Fibroblast of lung (primary cell): ENCODE measurements around the gene G6PC1. TPM values are rescaled to one million over a fixed set of nuclear protein-coding genes. Genes with fewer than 3 reads are reported as not detected.
"Not testable (repeated sequence)": the region's sequence is repeated elsewhere in the genome, so short reads cannot be mapped to it uniquely, and the experiment has no call there.

Source experiments
- DNase-seq, 2 donors: peaks; one replicate each; pipeline versions ENCODE4 v3.0.0 to v3.0.0-alpha.2; 2010; ENCODE audit warnings: low read depth in 2 of 2
- H2AFZ ChIP-seq: 2 replicates; pipeline ENCODE4 v1.5.1; 2012; ENCODE audit warnings: low read length, control low read depth, inconsistent platforms
- H3K27ac ChIP-seq: 2 replicates; pipeline ENCODE4 v1.5.1; 2011; ENCODE audit warnings: low read length, control low read depth; ENCODE audit not compliant: insufficient read depth
- H3K27me3 ChIP-seq: 2 replicates; pipeline ENCODE4 v1.5.1; 2011; ENCODE audit warnings: mild to moderate bottlenecking, low read length; ENCODE audit not compliant: control insufficient read depth, insufficient read depth
- H3K36me3 ChIP-seq: 2 replicates; pipeline ENCODE4 v1.5.1; 2011; ENCODE audit warnings: low read length; ENCODE audit not compliant: control insufficient read depth, insufficient read depth
- H3K4me1 ChIP-seq: 2 replicates; pipeline ENCODE4 v1.5.1; 2011; ENCODE audit warnings: low read length; ENCODE audit not compliant: control insufficient read depth, insufficient read depth; ENCODE audit errors: extremely low read depth
- H3K4me2 ChIP-seq: 2 replicates; pipeline ENCODE4 v1.5.1; 2011; ENCODE audit warnings: low read length, control low read depth; ENCODE audit not compliant: insufficient read depth; ENCODE audit errors: extremely low read depth
- H3K4me3 ChIP-seq, 4 experiments: fragments of 200-600 bp in 1 of 4; sonication (generic) in 1 of 4; replicated peaks in 1 of 4; 2 replicates each; pipeline ENCODE4 v1.5.1; 2011 to 2016; ENCODE audit warnings: low read length in 4 of 4, low read depth in 3 of 4, mild to moderate bottlenecking in 3 of 4, control low read depth in 2 of 4, inconsistent platforms in 1 of 4, mixed read lengths in 1 of 4; ENCODE audit not compliant: insufficient read depth in 1 of 4; ENCODE audit errors: control extremely low read depth in 1 of 4
- H3K79me2 ChIP-seq: 2 replicates; pipeline ENCODE4 v1.5.1; 2012; ENCODE audit warnings: mild to moderate bottlenecking, low read length, inconsistent platforms; ENCODE audit not compliant: control insufficient read depth, insufficient read depth
- H3K9ac ChIP-seq: 2 replicates; pipeline ENCODE4 v1.5.1; 2011; ENCODE audit warnings: mild to moderate bottlenecking, low read length, control low read depth; ENCODE audit not compliant: insufficient read depth
- H3K9me3 ChIP-seq: 2 replicates; pipeline ENCODE4 v1.5.1; 2012; ENCODE audit warnings: low read depth, low read length; ENCODE audit not compliant: control insufficient read depth, insufficient read depth
- H4K20me1 ChIP-seq: 2 replicates; pipeline ENCODE4 v1.5.1; 2011; ENCODE audit warnings: low read length; ENCODE audit not compliant: control insufficient read depth, insufficient read depth; ENCODE audit errors: extremely low read depth
- CTCF ChIP-seq, 2 donors: IDR thresholded peaks in 1 of 2; conservative IDR thresholded peaks in 1 of 2; 1 replicate in 1 of 2; 2 replicates in 1 of 2; pipeline ENCODE4 v1.5.1; 2011 to 2012; ENCODE audit warnings: low read length in 2 of 2, control low read depth in 1 of 2, inconsistent platforms in 1 of 2, low read depth in 1 of 2, mild to moderate bottlenecking in 1 of 2
- EZH2 ChIP-seq: IDR thresholded peaks from 2 replicates; pipeline ENCODE4 v1.5.1; 2012; ENCODE audit warnings: low read length, control low read depth, mild to moderate bottlenecking; ENCODE audit errors: missing control alignments
- polyA plus RNA-seq, 2 donors: library from polyadenylated mRNA; depleted of rRNA in 1 of 2; stranded (reverse) in 1 of 2; unstranded in 1 of 2; fragments of >200 nt; gene quantifications; 2 replicates each; pipeline ENCODE4 v1.2.1, GENCODE V29; 2011 to 2012; ENCODE audit warnings: missing spikeins in 1 of 2
- total RNA-seq: library from RNA; depleted of rRNA; stranded (reverse); fragments of >200 nt; gene quantifications from 2 replicates; pipeline ENCODE4 v1.2.1, GENCODE V29; 2014

Gene G6PC1
- total and polyA plus RNA-seq, 2 donors (not counting 1 experiment from before 2014, with no cell fraction given) = not detected

- TF ChIP-seq EZH2 = no peak
- TF ChIP-seq CTCF (conservative IDR thresholded peaks at IDR 0.05 in 1 of 2, IDR thresholded peaks at IDR 0.05 in 1 of 2; ENCODE audit: low read depth in 1 of 2, low read length in 2 of 2) = no peak
- Histone ChIP-seq H3K9ac (no peak overlapping the region), H3K4me3 (no peak overlapping the region), H3K4me2 (no peak overlapping the region), H3K79me2 (no peaks in the 10 kb centered on the region), H3K36me3 (no peaks in the 10 kb centered on the region), H2AFZ (peak overlapping the region; percentile 4), H3K27ac (no peak overlapping the region), H3K9me3 (no peaks in the 10 kb centered on the region), H3K27me3 (peaks cover 6% of the 10 kb centered on the region), H4K20me1 (no peaks in the 10 kb centered on the region), H3K4me1 (peaks cover 2% of the 10 kb centered on the region)
- DNase-seq = no peak
These were observed 46.4 kb upstream of the G6PC1 start for GRCh38 chr17:42853968-42854790.

GRCh38 chr17:42855048-42855596, 45.5 kb upstream of the G6PC1 start:
- Histone ChIP-seq H3K4me3 (no peak overlapping the region), H2AFZ (no peak overlapping the region), H3K9ac (no peak overlapping the region), H3K36me3 (no peaks in the 10 kb centered on the region), H3K27ac (no peak overlapping the region), H3K4me2 (no peak overlapping the region), H3K27me3 (peaks cover 6% of the 10 kb centered on the region), H3K9me3 (no peaks in the 10 kb centered on the region), H4K20me1 (no peaks in the 10 kb centered on the region), H3K4me1 (no peaks in the 10 kb centered on the region), H3K79me2 (no peaks in the 10 kb centered on the region)
- no peak for TF ChIP-seq EZH2
- no peak for TF ChIP-seq CTCF (conservative IDR thresholded peaks at IDR 0.05 in 1 of 2, IDR thresholded peaks at IDR 0.05 in 1 of 2; ENCODE audit: low read depth in 1 of 2, low read length in 2 of 2)
- DNase-seq = no peak

- H3K4me2 ChIP-seq, H3K4me3 ChIP-seq, DNase-seq, H3K27ac ChIP-seq, H3K27me3 ChIP-seq, H2AFZ ChIP-seq, H4K20me1 ChIP-seq, H3K9ac ChIP-seq, H3K79me2 ChIP-seq, H3K36me3 ChIP-seq, H3K4me1 ChIP-seq, H3K9me3 ChIP-seq: not testable (repeated sequence)
These were observed 44.5 kb upstream of the G6PC1 start for GRCh38 chr17:42856093-42856492.

GRCh38 chr17:42856516-42856915, 44.1 kb upstream of the G6PC1 start:
- not testable (repeated sequence) for H2AFZ ChIP-seq, H4K20me1 ChIP-seq, H3K9me3 ChIP-seq, H3K79me2 ChIP-seq, H3K4me2 ChIP-seq, H3K27me3 ChIP-seq, H3K9ac ChIP-seq, H3K4me1 ChIP-seq, H3K4me3 ChIP-seq, DNase-seq, H3K36me3 ChIP-seq, H3K27ac ChIP-seq
